22Rv1 (cell line): ENCODE measurements around the gene TRIM43.

Experiments used
- CTCF ChIP-seq: fragments of 450-650 bp; IDR thresholded peaks from 2 replicates; pipeline ENCODE4 v1.5.1; 2017; ENCODE audit warnings: mild to moderate bottlenecking
- ZFX ChIP-seq: fragments of 450-650 bp; IDR thresholded peaks from 2 replicates; pipeline ENCODE4 v1.6.1; 2017; ENCODE audit warnings: antibody characterized with exemption, borderline replicate concordance

GRCh38 chr2:95575857-95576256 lies 15.9 kb upstream of the TRIM43 start:
- TF ChIP-seq CTCF: no peak
- TF ChIP-seq ZFX: no peak
